ENCODE measurements around the gene CHURC1.
A peak's percentile ranks its signal among the peaks of the same experiment; 100 is the strongest.

DNA sequence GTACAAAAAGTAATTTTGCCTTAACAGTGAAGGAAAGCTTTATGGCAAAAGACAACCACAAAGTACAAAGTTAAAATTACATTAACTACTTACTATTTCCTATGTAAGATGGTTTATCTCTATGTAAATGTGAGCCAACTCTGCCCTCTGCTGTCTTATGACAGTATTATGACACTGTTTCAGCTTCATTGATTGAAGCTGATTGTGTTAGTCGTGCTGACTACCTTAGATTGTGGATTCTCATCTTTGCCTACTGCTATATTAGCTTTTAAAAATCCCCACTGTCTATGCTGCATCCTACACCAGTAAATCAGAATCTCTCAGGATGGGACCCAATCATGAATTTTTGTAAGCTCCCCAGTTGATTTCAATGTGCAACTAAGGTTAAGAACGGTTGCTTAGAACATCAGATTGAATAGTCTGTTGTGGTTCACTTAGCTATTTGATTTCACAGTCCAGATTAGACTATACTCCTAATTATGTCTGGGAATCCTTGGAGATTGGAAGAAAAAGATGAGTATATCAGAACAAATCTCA lies 22.3 kb upstream of the CHURC1 start:
- TF ChIP-seq, protein P1, sequence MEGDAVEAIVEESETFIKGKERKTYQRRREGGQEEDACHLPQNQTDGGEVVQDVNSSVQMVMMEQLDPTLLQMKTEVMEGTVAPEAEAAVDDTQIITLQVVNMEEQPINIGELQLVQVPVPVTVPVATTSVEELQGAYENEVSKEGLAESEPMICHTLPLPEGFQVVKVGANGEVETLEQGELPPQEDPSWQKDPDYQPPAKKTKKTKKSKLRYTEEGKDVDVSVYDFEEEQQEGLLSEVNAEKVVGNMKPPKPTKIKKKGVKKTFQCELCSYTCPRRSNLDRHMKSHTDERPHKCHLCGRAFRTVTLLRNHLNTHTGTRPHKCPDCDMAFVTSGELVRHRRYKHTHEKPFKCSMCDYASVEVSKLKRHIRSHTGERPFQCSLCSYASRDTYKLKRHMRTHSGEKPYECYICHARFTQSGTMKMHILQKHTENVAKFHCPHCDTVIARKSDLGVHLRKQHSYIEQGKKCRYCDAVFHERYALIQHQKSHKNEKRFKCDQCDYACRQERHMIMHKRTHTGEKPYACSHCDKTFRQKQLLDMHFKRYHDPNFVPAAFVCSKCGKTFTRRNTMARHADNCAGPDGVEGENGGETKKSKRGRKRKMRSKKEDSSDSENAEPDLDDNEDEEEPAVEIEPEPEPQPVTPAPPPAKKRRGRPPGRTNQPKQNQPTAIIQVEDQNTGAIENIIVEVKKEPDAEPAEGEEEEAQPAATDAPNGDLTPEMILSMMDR (IDR thresholded peaks at IDR 0.05), result peak in 5 of 6 experiments; percentile 33 to 74 (median 56)
- TF ChIP-seq POLR2A (IDR thresholded peaks at IDR 0.05), result no peak
